Activated CD4-positive, alpha-beta T cell treated with anti-CD3 and anti-CD28 coated beads, Interleukin-2, Interleukin-6, amounts not matched to agents 100 ng/mL and 50 ng/mL, durations not matched to agents 16 hours and 8 hours (primary cell): ENCODE data around the gene CHRNA1.
A peak's percentile ranks its signal among the peaks of the same experiment; 100 is the strongest.

Experiments
- DNase-seq: peaks from one replicate; pipeline ENCODE4 v3.0.0-alpha.2; 2020

The CHRNA1 gene

GRCh38 chr2:174759381-174760065 is 4.7 kb downstream of the CHRNA1 start:
- no peak for DNase-seq

GRCh38 chr2:174756743-174757142 is 7.5 kb downstream of the CHRNA1 start:
- no peak for DNase-seq

- peak; percentile 62 for DNase-seq
Observed at GRCh38 chr2:174753038-174753633, 11.1 kb downstream of the CHRNA1 start.

- peak; percentile 87 for DNase-seq
Observed at GRCh38 chr2:174752403-174753037, 11.8 kb downstream of the CHRNA1 start.

- peak; percentile 65 for DNase-seq
Observed at GRCh38 chr2:174750923-174751441, 13.3 kb downstream of the CHRNA1 start.

GRCh38 chr2:174749793-174750192 is 14.5 kb downstream of the CHRNA1 start:
- no peak for DNase-seq

GRCh38 chr2:174748948-174749347 is 15.3 kb downstream of the CHRNA1 start:
- DNase-seq: peak; percentile 84

- no peak for DNase-seq
Observed at GRCh38 chr2:174745142-174745541, 19.1 kb downstream of the CHRNA1 start.

- no peak for DNase-seq
Observed at GRCh38 chr2:174744111-174744510, 20.2 kb downstream of the CHRNA1 start.

- DNase-seq: no peak
Observed at GRCh38 chr2:174740721-174741120, 23.6 kb downstream of the CHRNA1 start.

- DNase-seq: no peak
Observed at GRCh38 chr2:174738841-174739240, 25.4 kb downstream of the CHRNA1 start.

GRCh38 chr2:174731546-174731945 is 32.7 kb downstream of the CHRNA1 start:
- no peak for DNase-seq

GRCh38 chr2:174730698-174731018 is 33.6 kb downstream of the CHRNA1 start:
- DNase-seq: no peak

GRCh38 chr2:174729797-174730697 is 34.2 kb downstream of the CHRNA1 start:
- DNase-seq: peak; percentile 50

GRCh38 chr2:174728096-174728495 is 36.2 kb downstream of the CHRNA1 start:
- no peak for DNase-seq

GRCh38 chr2:174726212-174726611 is 38.1 kb downstream of the CHRNA1 start:
- DNase-seq: no peak

GRCh38 chr2:174722942-174723592 is 41.2 kb downstream of the CHRNA1 start:
- no peak for DNase-seq

- no peak for DNase-seq
Observed at GRCh38 chr2:174719016-174719415, 45.3 kb downstream of the CHRNA1 start.

GRCh38 chr2:174718591-174718990 is 45.7 kb downstream of the CHRNA1 start:
- DNase-seq: no peak

- no peak for DNase-seq
Observed at GRCh38 chr2:174717916-174718315, 46.4 kb downstream of the CHRNA1 start.

GRCh38 chr2:174717273-174717672 is 47.0 kb downstream of the CHRNA1 start:
- DNase-seq: peak; percentile 74

GRCh38 chr2:174716785-174717184 is 47.5 kb downstream of the CHRNA1 start:
- peak; percentile 60 for DNase-seq

- DNase-seq: no peak
Observed at GRCh38 chr2:174713686-174714085, 50.6 kb downstream of the CHRNA1 start.
